ENCODE data around the gene MED27.

Gene MED27

DNA sequence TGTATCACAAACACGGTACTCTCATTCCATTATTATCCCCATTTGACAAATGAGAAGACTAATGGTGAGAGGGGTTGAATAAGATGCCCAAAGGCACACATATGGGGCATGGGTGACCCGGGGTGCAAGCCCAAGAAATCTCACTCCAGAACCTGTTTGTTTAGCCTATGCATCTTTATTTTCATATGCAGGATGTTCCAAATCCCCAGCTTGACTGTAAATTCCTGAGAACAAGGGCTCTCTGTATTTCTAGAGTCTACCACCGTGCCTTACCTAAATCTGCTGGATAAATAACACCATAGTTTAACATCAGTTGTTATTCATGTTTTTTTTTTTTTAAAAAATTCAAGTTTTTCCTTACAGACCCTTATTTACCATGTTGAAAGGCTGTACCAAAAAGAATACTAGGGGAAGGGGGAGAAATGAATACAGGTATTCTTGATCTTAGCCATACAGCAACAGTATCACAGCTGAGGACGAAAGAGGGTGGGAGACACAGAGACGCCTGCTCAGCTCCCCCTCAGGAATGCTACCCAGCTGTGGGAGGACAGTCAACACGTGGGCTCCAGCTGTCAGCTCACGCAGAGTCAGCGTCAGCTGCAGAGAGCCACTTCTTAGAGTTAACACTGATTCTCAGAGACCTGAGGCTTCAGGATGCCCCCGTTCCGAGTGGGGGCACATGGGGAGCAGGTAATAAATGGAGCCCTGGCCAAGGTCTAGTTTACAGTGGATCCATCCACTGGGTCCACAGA, 86.6 kb downstream of the MED27 start:
- Histone ChIP-seq H3K27ac (ENCODE audit: extremely low read depth, low read depth, low read length) (no peak overlapping the region), H3K9me3 (ENCODE audit: control insufficient read depth, insufficient read depth, low read depth, low read length) (no peaks in the 10 kb centered on the region), H3K4me1 (ENCODE audit: control insufficient read depth, insufficient read depth, low read length) (no peaks in the 10 kb centered on the region), H3K36me3 (ENCODE audit: control insufficient read depth in 2 of 2, insufficient read depth in 1 of 2, low read length in 2 of 2) (peaks cover 0 to 7% of the 10 kb centered on the region in 2 experiments; a peak in 1 of 3 replicates), H3K4me3 (ENCODE audit: low read depth, low read length) (no peak overlapping the region)
- ChIA-PET POLR2A (no interaction called here), CTCF (interaction anchor here (0.7 to 1.0 kb wide), 3 partner anchors 8 to 183 kb away, joined by 3 read pairs; no protein-coding TSS in a partner anchor)
- no peak for TF ChIP-seq ZNF202 (tag by site-specific recombination; IDR thresholded peaks at IDR 0.05; ENCODE audit: borderline replicate concordance)
- TF ChIP-seq ZBTB20 (tag by site-specific recombination; IDR thresholded peaks at IDR 0.05): no peak
- no peak for TF ChIP-seq YY2 (tag by site-specific recombination; IDR thresholded peaks at IDR 0.05)
- TF ChIP-seq ZNF544 (tag by site-specific recombination; IDR thresholded peaks at IDR 0.05): no peak

DNA sequence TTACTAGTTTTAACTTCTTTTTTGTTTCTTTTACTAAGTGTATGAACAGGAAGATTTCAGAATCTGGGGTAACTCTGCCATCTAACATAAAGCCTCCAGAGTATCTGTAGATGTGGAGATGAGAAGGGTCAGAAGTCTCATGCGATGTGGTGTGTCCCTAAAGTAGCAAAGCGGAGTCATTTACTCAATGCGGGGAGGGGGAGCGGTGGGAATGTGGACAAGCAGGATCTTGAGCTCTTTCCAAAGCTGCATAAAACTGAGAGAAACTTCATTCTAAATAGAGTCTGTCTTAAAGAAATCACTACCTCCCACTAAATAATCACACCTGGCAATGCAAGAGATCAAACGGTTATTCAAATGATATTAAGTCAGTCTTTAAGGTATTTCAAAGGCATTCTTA, 92.4 kb downstream of the MED27 start:
- TF ChIP-seq WT1 (tag by site-specific recombination; IDR thresholded peaks at IDR 0.05) (no peak), ZNF423 (tag by site-specific recombination; IDR thresholded peaks at IDR 0.05) (no peak), GLIS2 (tag by site-specific recombination; IDR thresholded peaks at IDR 0.05) (no peak), ZNF514 (tag by site-specific recombination; IDR thresholded peaks at IDR 0.05) (no peak), ZNF37A (tag by site-specific recombination; IDR thresholded peaks at IDR 0.05) (no peak), ZNF433 (tag by site-specific recombination; IDR thresholded peaks at IDR 0.05; ENCODE audit: low read depth) (no peak), ZNF416 (tag by site-specific recombination; IDR thresholded peaks at IDR 0.05) (no peak), ZNF248 (tag by site-specific recombination; IDR thresholded peaks at IDR 0.05) (no peak), ZNF24 (tag by site-specific recombination; IDR thresholded peaks at IDR 0.05) (no peak), ZNF311 (tag by site-specific recombination; IDR thresholded peaks at IDR 0.05; ENCODE audit: borderline replicate concordance) (no peak), ZNF138 (tag by site-specific recombination; IDR thresholded peaks at IDR 0.05; ENCODE audit: borderline replicate concordance) (no peak), ZSCAN16 (tag by site-specific recombination; IDR thresholded peaks at IDR 0.05) (no peak), ZNF292 (tag by site-specific recombination; IDR thresholded peaks at IDR 0.05; ENCODE audit: borderline replicate concordance, low read depth) (no peak), ZNF776 (tag by site-specific recombination; IDR thresholded peaks at IDR 0.05; ENCODE audit: borderline replicate concordance) (no peak), KLF16 (tag by site-specific recombination; IDR thresholded peaks at IDR 0.05) (no peak), ZNF146 (tag by site-specific recombination; IDR thresholded peaks at IDR 0.05) (no peak)
- TF ChIP-seq, protein P1, sequence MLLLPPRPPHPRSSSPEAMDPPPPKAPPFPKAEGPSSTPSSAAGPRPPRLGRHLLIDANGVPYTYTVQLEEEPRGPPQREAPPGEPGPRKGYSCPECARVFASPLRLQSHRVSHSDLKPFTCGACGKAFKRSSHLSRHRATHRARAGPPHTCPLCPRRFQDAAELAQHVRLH (tag by site-specific recombination; IDR thresholded peaks at IDR 0.05): no peak
- TF ChIP-seq, protein P2, sequence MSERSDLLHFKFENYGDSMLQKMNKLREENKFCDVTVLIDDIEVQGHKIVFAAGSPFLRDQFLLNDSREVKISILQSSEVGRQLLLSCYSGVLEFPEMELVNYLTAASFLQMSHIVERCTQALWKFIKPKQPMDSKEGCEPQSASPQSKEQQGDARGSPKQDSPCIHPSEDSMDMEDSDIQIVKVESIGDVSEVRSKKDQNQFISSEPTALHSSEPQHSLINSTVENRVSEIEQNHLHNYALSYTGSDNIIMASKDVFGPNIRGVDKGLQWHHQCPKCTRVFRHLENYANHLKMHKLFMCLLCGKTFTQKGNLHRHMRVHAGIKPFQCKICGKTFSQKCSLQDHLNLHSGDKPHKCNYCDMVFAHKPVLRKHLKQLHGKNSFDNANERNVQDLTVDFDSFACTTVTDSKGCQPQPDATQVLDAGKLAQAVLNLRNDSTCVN (tag by site-specific recombination; optimal IDR thresholded peaks at IDR 0.05): no peak
- ChIA-PET POLR2A (no interaction called here), CTCF (interaction anchor here (0.5 to 1.2 kb wide), 2 partner anchors 42 to 183 kb away, joined by 6 read pairs; no protein-coding TSS in a partner anchor)
- H3K36me3 ChIP-seq (ENCODE audit: control insufficient read depth in 2 of 2, insufficient read depth in 1 of 2, low read length in 2 of 2): no peaks in the 10 kb centered on the region
- no peaks in the 10 kb centered on the region for H3K4me1 ChIP-seq (ENCODE audit: control insufficient read depth, insufficient read depth, low read length)
- H3K4me3 ChIP-seq (ENCODE audit: low read depth, low read length): no peak overlapping the region
- H3K27ac ChIP-seq (ENCODE audit: extremely low read depth, low read depth, low read length): no peak overlapping the region
- H3K9me3 ChIP-seq (ENCODE audit: control insufficient read depth, insufficient read depth, low read depth, low read length): no peaks in the 10 kb centered on the region

GRCh38 chr9:131986576-131986975, 93.1 kb downstream of the MED27 start:
- ChIA-PET POLR2A (no interaction called here), CTCF (interaction anchor here (0.6 kb wide), 1 partner anchor 43 kb away, joined by 4 read pairs; no protein-coding TSS in a partner anchor)
- H3K9me3 ChIP-seq (ENCODE audit: control insufficient read depth, insufficient read depth, low read depth, low read length): no peaks in the 10 kb centered on the region
- no peaks in the 10 kb centered on the region for H3K4me1 ChIP-seq (ENCODE audit: control insufficient read depth, insufficient read depth, low read length)
- H3K4me3 ChIP-seq (ENCODE audit: low read depth, low read length): no peak overlapping the region
- no peaks in the 10 kb centered on the region for H3K36me3 ChIP-seq (ENCODE audit: control insufficient read depth in 2 of 2, insufficient read depth in 1 of 2, low read length in 2 of 2)
- H3K27ac ChIP-seq (ENCODE audit: extremely low read depth, low read depth, low read length): no peak overlapping the region
- TF ChIP-seq ZNF423 (tag by site-specific recombination; IDR thresholded peaks at IDR 0.05) (no peak), ZNF544 (tag by site-specific recombination; IDR thresholded peaks at IDR 0.05) (no peak), ZFHX2 (tag by site-specific recombination; conservative IDR thresholded peaks at IDR 0.05) (no peak)
- TF ChIP-seq, protein P1 (tag by site-specific recombination; IDR thresholded peaks at IDR 0.05): no peak
- TF ChIP-seq, protein P3, sequence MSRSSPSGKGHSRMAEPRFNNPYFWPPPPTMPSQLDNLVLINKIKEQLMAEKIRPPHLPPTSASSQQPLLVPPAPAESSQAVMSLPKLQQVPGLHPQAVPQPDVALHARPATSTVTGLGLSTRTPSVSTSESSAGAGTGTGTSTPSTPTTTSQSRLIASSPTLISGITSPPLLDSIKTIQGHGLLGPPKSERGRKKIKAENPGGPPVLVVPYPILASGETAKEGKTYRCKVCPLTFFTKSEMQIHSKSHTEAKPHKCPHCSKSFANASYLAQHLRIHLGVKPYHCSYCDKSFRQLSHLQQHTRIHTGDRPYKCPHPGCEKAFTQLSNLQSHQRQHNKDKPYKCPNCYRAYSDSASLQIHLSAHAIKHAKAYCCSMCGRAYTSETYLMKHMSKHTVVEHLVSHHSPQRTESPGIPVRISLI (tag by site-specific recombination; IDR thresholded peaks at IDR 0.05): peak; percentile 48; the same call in 1 of the 2 replicates
- TF ChIP-seq, protein P4, sequence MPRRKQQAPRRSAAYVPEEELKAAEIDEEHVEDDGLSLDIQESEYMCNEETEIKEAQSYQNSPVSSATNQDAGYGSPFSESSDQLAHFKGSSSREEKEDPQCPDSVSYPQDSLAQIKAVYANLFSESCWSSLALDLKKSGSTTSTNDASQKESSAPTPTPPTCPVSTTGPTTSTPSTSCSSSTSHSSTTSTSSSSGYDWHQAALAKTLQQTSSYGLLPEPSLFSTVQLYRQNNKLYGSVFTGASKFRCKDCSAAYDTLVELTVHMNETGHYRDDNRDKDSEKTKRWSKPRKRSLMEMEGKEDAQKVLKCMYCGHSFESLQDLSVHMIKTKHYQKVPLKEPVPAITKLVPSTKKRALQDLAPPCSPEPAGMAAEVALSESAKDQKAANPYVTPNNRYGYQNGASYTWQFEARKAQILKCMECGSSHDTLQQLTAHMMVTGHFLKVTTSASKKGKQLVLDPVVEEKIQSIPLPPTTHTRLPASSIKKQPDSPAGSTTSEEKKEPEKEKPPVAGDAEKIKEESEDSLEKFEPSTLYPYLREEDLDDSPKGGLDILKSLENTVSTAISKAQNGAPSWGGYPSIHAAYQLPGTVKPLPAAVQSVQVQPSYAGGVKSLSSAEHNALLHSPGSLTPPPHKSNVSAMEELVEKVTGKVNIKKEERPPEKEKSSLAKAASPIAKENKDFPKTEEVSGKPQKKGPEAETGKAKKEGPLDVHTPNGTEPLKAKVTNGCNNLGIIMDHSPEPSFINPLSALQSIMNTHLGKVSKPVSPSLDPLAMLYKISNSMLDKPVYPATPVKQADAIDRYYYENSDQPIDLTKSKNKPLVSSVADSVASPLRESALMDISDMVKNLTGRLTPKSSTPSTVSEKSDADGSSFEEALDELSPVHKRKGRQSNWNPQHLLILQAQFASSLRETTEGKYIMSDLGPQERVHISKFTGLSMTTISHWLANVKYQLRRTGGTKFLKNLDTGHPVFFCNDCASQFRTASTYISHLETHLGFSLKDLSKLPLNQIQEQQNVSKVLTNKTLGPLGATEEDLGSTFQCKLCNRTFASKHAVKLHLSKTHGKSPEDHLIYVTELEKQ (tag by site-specific recombination; IDR thresholded peaks at IDR 0.05; ENCODE audit: borderline replicate concordance): no peak

All from HEK293 (cell line).